Activated CD8-positive, alpha-beta T cell treated with anti-CD3 and anti-CD28 coated beads for 36 hours (primary cell): Measurements from ENCODE around the gene ERCC6L2. TPM values are rescaled to one million over a fixed set of nuclear protein-coding genes. Genes with fewer than 3 reads are reported as not detected.

ENCODE experiments used
- ATAC-seq: fragments of 200-7000 bp; cut with Tn5 transposase; one replicate; pipeline ENCODE4 v1.10.0; 2021; ENCODE audit warnings: mild to moderate bottlenecking, moderate library complexity
- CTCF ChIA-PET: fragments of 350-600 bp; sonication (Branson Sonifier 250); formaldehyde crosslinking; loops from one replicate; lab custom pipeline; 2021; ENCODE audit warnings: antibody characterized with exemption; lab: Charles Lee
- POLR2A ChIA-PET: fragments of 350-600 bp; sonication (Branson Sonifier 250); formaldehyde crosslinking; loops from one replicate; lab custom pipeline; 2021; ENCODE audit warnings: antibody characterized with exemption; lab: Charles Lee
- DNase-seq: peaks from one replicate; pipeline ENCODE4 v3.0.0-alpha.2; 2020
- H3K27ac Mint-ChIP-seq: one replicate; pipeline ENCODE4 v1.8.0; 2021; ENCODE audit warnings: mild to moderate bottlenecking, mixed read lengths
- H3K27me3 Mint-ChIP-seq: one replicate; pipeline ENCODE4 v1.8.0; 2021; ENCODE audit warnings: mixed read lengths
- H3K36me3 Mint-ChIP-seq: one replicate; pipeline ENCODE4 v1.8.0; 2021; ENCODE audit warnings: low read depth, mixed read lengths
- H3K4me1 Mint-ChIP-seq: one replicate; pipeline ENCODE4 v1.8.0; 2021; ENCODE audit warnings: low read depth, mixed read lengths
- H3K4me3 Mint-ChIP-seq: one replicate; pipeline ENCODE4 v1.8.0; 2021; ENCODE audit warnings: mild to moderate bottlenecking, moderate library complexity, mixed read lengths
- H3K9me3 Mint-ChIP-seq: one replicate; pipeline ENCODE4 v1.8.0; 2021; ENCODE audit warnings: mixed read lengths
- intact Hi-C: fragments of 100-400 bp; cut with micrococcal nuclease; formaldehyde crosslinking; loops from one replicate; pipeline ENCODE4 v1.10.0; 2022
- total RNA-seq, 2 experiments: library from RNA; stranded (reverse); gene quantifications; one replicate each; pipeline ENCODE4 v1.2.3, GENCODE V29; 2021
- TF ChIP-seq, protein P1 (sequence below): fragments of 200-600 bp; IDR thresholded peaks from one replicate; pipeline ENCODE4 v1.8.0; 2022; ENCODE audit warnings: antibody characterized with exemption, mild to moderate bottlenecking

The ERCC6L2 gene
- total RNA-seq, 2 experiments from 2014 or later, result 31.2 to 34.7 TPM

DNA sequence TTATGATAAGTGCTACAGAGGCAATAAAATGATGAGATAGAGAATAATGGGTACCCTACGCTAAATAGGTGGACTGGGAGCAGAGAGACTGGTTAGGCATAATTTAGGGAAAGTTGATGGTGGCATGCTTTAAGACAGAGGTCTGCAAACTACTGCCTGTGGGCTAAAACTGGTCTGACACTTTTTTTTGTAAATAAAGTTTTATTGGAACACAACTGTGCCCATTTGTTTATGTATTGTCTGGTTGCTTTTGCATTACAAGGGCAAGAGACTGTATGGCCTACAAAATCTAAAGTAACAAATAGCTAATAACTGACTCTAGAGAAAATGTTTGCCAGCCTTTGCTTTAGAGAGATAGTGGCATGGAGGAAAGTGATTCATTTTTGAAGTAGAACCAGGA lies 2.5 kb downstream of the ERCC6L2 start:
- POLR2A ChIA-PET, result interaction anchor here (3.6 kb wide), 1 partner anchor 10 kb away, joined by 27 read pairs; no protein-coding TSS in a partner anchor
- peaks cover 58% of the 10 kb centered on the region for H3K4me1 Mint-ChIP-seq
- ATAC-seq, result no peak

DNA sequence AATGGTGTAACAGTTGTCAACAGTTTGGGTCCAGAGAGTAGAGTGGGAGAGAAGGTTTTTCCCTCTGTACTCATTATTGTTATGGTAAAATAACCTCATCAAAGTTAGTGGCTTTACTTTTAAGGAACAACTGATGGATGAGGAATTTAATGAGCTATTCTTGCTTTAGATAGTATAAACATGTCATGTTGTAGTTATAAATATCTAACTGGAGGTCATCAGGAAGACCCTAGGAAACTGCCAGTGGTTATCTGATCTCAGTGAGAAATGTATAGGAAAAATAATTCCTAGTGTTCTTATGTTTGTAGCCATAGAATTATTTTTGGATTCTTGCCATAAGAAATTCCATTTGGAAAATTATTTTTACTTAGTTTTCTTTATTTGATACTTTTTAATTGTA lies 4.1 kb downstream of the ERCC6L2 start:
- ChIA-PET CTCF (no interaction called here), POLR2A (no interaction called here)
- no peaks in the 10 kb centered on the region for H3K27me3 Mint-ChIP-seq
- no peak overlapping the region for H3K4me3 Mint-ChIP-seq
- H3K4me1 Mint-ChIP-seq, result peaks cover 66% of the 10 kb centered on the region
- ATAC-seq, result no peak
- H3K27ac Mint-ChIP-seq, result peak overlapping the region; percentile 80
- TF ChIP-seq, protein P1, sequence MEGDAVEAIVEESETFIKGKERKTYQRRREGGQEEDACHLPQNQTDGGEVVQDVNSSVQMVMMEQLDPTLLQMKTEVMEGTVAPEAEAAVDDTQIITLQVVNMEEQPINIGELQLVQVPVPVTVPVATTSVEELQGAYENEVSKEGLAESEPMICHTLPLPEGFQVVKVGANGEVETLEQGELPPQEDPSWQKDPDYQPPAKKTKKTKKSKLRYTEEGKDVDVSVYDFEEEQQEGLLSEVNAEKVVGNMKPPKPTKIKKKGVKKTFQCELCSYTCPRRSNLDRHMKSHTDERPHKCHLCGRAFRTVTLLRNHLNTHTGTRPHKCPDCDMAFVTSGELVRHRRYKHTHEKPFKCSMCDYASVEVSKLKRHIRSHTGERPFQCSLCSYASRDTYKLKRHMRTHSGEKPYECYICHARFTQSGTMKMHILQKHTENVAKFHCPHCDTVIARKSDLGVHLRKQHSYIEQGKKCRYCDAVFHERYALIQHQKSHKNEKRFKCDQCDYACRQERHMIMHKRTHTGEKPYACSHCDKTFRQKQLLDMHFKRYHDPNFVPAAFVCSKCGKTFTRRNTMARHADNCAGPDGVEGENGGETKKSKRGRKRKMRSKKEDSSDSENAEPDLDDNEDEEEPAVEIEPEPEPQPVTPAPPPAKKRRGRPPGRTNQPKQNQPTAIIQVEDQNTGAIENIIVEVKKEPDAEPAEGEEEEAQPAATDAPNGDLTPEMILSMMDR, result no peak
- intact Hi-C loops, result no loop called here
- H3K9me3 Mint-ChIP-seq, result peaks cover under 1% of the 10 kb centered on the region
- peaks cover 48% of the 10 kb centered on the region for H3K36me3 Mint-ChIP-seq
- DNase-seq, result no peak

More for the DNA sequence above, 2.5 kb downstream of the ERCC6L2 start:
- Mint-ChIP-seq H3K9me3 (peaks cover 5% of the 10 kb centered on the region), H3K36me3 (peaks cover 45% of the 10 kb centered on the region), H3K27me3 (no peaks in the 10 kb centered on the region), H3K27ac (no peak overlapping the region), H3K4me3 (no peak overlapping the region)
- TF ChIP-seq, protein P1, result no peak
- CTCF ChIA-PET, result no interaction called here
- no peak for DNase-seq
- intact Hi-C loops, result no loop called here

DNA sequence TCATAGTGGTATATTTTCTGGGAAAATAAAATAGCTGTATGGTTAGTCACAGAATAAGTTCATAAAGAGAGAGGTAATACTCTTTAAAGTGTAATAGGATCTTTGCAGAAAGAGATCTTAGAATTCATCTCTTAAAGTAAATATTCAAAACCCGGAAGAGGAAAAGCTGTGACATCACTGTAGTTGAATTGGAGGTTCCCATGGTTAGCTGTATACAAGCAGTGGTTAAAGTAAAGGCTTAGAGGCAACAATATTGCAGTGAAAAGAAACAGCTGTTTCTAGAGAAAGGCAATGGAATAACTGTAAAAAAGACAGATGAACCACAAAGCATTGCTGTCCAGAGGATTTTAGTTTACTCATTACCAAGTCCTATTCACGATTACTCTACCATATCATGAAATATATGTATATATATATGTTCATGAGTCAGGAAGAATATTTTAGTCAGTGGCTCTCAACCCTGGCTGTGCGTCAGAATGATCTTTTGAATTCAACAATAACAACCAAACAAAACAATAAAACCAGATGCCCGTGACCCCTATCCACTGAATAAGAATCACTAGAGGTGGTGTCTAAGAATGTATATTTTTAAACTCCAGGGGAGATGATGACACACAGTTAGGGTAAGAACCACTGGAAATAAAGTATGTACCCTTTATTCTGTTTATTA lies 4.7 kb downstream of the ERCC6L2 start:
- peaks cover 69% of the 10 kb centered on the region for H3K4me1 Mint-ChIP-seq
- ATAC-seq, result no peak
- H3K4me3 Mint-ChIP-seq, result peak overlapping the region; percentile 16
- H3K27me3 Mint-ChIP-seq, result no peaks in the 10 kb centered on the region
- ChIA-PET POLR2A (no interaction called here), CTCF (no interaction called here)
- H3K36me3 Mint-ChIP-seq, result peaks cover 48% of the 10 kb centered on the region
- intact Hi-C loops, result loop anchor here (5.0 to 10.0 kb wide), 2 partner anchors 137 to 155 kb away; no protein-coding TSS in a partner anchor
- peaks cover 2% of the 10 kb centered on the region for H3K9me3 Mint-ChIP-seq
- no peak for DNase-seq
- H3K27ac Mint-ChIP-seq, result peak overlapping the region; percentile 80
- TF ChIP-seq, protein P1, result no peak

DNA sequence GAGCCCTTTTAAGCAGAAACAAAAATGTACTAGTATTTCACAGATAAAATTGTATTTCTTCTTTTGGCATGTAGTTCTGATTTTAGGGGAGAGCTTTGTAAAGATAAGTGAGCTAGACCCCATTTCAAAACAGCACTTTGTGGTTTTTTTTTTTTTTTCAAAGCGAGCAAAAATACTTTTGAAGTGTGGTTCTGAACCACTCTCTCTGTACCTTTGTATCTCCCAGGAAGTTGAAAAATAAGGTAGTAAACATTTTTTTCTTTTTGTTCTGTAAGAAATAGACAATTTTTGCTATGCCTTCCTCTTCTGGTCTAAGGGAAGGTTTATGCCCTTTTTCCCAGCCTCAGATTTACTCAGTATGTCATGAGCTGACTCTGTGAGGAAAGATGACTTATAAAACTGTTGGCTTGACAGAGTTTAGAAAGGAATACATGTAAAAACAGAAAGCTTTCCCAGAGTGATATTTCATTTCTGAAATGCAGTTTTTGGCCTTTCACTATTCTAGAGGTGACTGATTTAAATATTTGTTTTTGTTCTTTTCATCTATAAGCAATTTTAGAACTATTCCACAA lies 12.5 kb downstream of the ERCC6L2 start:
- H3K4me3 Mint-ChIP-seq, result peak overlapping the region; percentile 20
- DNase-seq (no peak), ATAC-seq (peak; percentile 37)
- peak overlapping the region; percentile 86 for H3K27ac Mint-ChIP-seq
- peaks cover 10% of the 10 kb centered on the region for H3K9me3 Mint-ChIP-seq
- intact Hi-C loops, result loop anchor here (10.0 kb wide), 1 partner anchor 163 kb away; no protein-coding TSS in a partner anchor
- POLR2A ChIA-PET, result interaction anchor here (1.2 to 5.7 kb wide), 2 partner anchors 12 to 35 kb away, joined by 3 to 27 read pairs; partner anchors contain the start of gene ERCC6L2
- H3K36me3 Mint-ChIP-seq, result peaks cover 59% of the 10 kb centered on the region
- TF ChIP-seq, protein P1, result no peak
- peaks cover 79% of the 10 kb centered on the region for H3K4me1 Mint-ChIP-seq
- CTCF ChIA-PET, result interaction anchor here (1.2 kb wide), 1 partner anchor 14 kb away, joined by 3 read pairs; no protein-coding TSS in a partner anchor
- no peaks in the 10 kb centered on the region for H3K27me3 Mint-ChIP-seq

DNA sequence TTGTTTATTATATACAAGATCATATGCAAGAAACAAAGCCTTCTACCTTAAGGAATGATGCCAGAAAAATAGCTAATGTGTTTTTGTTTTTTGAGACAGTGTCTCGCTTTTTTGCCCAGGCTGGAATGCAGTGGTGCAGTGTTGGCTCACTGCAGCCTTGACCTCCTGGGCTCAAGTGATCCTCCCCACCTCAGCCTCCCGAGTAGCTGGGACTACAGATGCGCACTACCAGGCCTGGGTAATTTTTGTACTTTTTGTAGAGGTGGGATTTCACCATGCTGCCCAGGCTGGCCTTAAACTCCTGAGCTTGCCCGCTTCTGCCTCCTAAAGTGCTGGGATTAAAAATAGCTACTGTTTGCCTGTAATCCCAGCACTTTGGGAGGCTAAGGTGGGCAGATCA lies 15.1 kb downstream of the ERCC6L2 start:
- Mint-ChIP-seq H3K4me1 (peaks cover 64% of the 10 kb centered on the region), H3K27ac (no peak overlapping the region), H3K27me3 (no peaks in the 10 kb centered on the region), H3K4me3 (no peak overlapping the region), H3K9me3 (peaks cover 17% of the 10 kb centered on the region), H3K36me3 (peaks cover 50% of the 10 kb centered on the region)
- ChIA-PET CTCF (interaction anchor here (0.8 to 1.3 kb wide), 3 partner anchors 9 to 27 kb away, joined by 3 to 4 read pairs (median 3); no protein-coding TSS in a partner anchor), POLR2A (interaction anchor here (0.6 to 5.7 kb wide), 4 partner anchors 9 to 384 kb away, joined by 3 to 27 read pairs (median 4); partner anchors contain the start of gene ERCC6L2)
- TF ChIP-seq, protein P1, result no peak
- ATAC-seq (no peak), DNase-seq (no peak)
- intact Hi-C loops, result no loop called here
